AG09309 (cell line): Measurements from ENCODE around the gene NR2F2.
A peak's percentile ranks its signal among the peaks of the same experiment; 100 is the strongest.

Experiments used
- DNase-seq: peaks from one replicate; pipeline ENCODE4 v3.0.0-alpha.2; 2010; ENCODE audit warnings: low read depth
- H3K4me3 ChIP-seq: 2 replicates; pipeline ENCODE4 v1.5.1; 2011; ENCODE audit warnings: mild to moderate bottlenecking, low read depth, low read length, moderate library complexity; ENCODE audit not compliant: control insufficient read depth
- TF ChIP-seq, protein P1 (sequence below): IDR thresholded peaks from 2 replicates; pipeline ENCODE4 v1.5.1; 2011; ENCODE audit warnings: mild to moderate bottlenecking, low read depth, low read length, inconsistent platforms; ENCODE audit not compliant: insufficient read depth, control insufficient read depth; ENCODE audit errors: missing control alignments

Gene NR2F2

GRCh38 chr15:96338074-96338765 is 7.7 kb downstream of the NR2F2 start:
- peak overlapping the region; percentile 35 for H3K4me3 ChIP-seq
- TF ChIP-seq, protein P1, sequence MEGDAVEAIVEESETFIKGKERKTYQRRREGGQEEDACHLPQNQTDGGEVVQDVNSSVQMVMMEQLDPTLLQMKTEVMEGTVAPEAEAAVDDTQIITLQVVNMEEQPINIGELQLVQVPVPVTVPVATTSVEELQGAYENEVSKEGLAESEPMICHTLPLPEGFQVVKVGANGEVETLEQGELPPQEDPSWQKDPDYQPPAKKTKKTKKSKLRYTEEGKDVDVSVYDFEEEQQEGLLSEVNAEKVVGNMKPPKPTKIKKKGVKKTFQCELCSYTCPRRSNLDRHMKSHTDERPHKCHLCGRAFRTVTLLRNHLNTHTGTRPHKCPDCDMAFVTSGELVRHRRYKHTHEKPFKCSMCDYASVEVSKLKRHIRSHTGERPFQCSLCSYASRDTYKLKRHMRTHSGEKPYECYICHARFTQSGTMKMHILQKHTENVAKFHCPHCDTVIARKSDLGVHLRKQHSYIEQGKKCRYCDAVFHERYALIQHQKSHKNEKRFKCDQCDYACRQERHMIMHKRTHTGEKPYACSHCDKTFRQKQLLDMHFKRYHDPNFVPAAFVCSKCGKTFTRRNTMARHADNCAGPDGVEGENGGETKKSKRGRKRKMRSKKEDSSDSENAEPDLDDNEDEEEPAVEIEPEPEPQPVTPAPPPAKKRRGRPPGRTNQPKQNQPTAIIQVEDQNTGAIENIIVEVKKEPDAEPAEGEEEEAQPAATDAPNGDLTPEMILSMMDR, result no peak
- no peak for DNase-seq

GRCh38 chr15:96338766-96339618 is 8.5 kb downstream of the NR2F2 start:
- H3K4me3 ChIP-seq, result peak overlapping the region; percentile 61
- TF ChIP-seq, protein P1, result no peak
- no peak for DNase-seq

DNA sequence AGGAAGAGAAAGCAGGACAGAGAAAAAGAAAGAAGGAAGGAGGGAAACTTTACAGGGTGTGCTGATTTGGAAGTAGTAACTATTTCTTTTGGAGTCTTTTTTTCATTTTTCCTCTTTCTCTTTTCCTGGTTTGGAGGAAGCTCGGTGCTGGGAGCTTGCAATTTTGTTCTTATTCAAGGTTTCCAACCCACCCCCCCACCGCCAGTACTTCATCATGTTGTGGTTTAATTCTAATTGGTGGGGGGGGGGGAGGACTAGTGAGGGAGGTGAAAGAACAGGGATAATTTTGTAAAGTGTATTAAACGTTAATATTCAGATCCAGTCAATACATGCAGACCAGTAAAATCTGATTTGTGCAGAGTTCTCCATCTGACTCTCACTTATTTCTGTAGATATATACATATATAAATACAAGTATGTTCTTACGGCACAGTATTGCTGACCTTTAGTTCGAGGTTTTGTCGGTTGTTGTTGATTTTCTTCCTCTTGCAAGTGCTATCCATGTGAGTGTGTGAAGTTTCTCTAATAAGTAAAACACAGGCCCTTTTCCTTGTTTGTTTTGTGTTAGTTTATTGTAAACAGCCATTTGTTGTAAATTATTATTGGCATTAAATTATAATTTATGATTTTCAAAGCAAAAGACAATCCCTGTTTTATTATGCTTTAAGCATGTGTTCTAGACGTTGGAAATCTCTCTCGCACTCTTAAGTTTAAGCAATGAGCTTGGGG is 9.3 kb downstream of the NR2F2 start:
- TF ChIP-seq, protein P1, result no peak
- no peak for DNase-seq
- peak overlapping the region; percentile 61 for H3K4me3 ChIP-seq

DNA sequence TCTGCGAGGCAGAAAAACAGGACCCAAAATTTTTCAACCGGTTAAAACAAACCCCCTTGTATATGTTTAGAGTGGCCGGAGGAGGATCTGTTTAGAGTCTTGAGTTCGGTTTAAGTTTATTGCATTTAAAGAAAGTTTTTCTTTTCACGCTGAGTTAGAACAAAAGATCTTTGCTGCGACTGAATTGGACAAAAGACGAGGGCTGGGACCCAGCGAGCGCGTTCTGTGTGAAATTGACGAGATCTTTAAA is 9.8 kb downstream of the NR2F2 start:
- H3K4me3 ChIP-seq, result peak overlapping the region; percentile 61
- DNase-seq, result no peak

DNA sequence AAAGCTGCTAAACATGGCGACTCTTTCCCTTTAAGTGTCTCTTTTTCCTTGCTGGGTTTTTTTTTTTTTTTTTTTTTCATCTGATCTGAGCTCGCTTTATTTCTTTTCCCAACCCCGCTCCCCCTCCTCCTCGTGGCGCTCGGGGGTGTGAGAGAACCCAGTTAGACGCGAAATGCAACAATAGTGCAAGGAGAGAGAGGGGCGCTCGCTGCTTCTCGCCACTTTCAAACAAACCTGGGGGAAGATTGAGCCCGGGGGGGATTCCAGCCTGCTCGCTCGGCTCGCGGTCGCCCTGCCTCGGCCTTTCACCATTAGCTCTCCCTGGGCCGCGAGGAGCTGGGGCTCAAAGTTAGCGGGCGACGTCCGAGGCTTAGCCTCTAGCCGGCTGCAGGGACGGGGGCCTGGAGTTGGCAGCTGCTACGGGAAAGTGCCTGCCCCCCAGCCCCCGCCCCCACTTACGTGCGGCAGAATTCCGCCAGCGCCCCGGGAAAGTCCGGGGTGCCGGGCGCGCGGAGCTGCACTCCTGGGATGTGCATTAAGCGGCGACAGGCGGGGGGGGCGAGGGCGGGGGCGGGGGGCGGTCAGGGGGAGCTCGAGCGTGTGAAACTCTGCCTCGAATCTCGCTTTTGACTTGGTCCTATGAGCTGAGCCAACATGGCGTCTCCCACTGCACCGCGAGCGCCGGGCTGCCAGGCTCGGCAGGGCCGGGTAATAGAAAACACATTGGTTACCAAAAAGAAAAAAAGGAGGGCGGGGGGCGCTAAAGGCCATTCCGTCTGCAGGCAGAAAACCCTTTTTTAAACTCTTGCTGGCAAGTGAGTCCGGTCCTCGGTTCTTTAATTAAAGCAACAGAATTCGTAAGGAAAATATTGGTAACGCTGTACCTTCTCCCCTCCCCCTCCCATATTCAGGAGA is 10.4 kb downstream of the NR2F2 start:
- no peak for DNase-seq
- peak overlapping the region; percentile 61 for H3K4me3 ChIP-seq
- TF ChIP-seq, protein P1, result no peak

More for the DNA sequence above, 9.8 kb downstream of the NR2F2 start:
- TF ChIP-seq, protein P1, result no peak
